ENCODE data around the gene ADAMTS14.

DNA sequence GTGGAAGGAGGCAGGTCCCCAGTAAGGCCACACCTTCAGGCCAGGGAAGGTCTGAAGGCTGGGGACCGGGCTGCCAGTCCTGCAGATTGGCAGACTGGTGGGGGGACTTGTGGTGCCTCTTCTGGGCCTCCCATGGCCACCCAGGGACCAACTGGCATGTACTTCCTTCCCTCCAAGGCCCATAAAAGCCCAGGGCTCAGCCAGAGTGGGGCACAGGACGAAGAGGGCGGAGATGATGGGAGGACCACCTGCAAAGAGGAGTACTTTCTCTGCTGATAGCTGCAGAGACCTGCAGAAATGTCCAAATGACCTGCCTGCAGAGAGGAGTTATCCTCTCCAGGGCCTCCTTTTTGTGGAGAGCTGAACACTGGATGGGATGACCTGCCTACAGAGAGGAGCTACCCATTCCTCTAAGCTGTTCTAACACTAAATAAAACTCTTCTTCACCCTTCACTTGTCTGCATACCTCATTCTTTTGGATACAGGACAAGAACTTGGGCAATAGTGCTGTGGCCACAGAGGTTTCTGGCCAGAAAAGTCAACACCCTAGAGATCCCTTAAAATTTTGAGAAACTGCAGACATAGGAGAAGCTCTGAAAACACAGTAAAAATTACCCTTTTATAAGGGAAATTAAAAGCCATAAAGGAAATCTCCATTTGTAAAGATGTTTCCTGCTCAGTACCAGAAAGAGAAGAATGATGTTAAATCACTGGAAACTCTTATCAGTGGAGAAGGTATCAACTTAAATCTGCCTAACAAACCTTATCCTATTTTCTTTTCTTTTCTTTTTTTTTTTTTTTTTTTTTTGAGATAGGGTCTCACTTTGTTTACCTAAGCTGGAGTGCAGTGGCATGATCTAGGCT lies 49.1 kb upstream of the ADAMTS14 start:
- TF ChIP-seq POLR2A (IDR thresholded peaks at IDR 0.05; ENCODE audit: low read length), result no peak
- no peak for TF ChIP-seq GATA1 (IDR thresholded peaks at IDR 0.05; ENCODE audit: low read depth, low read length)

Data from erythroblast (primary cell).